Measurements from ENCODE around the gene AOPEP.

Gene AOPEP

DNA sequence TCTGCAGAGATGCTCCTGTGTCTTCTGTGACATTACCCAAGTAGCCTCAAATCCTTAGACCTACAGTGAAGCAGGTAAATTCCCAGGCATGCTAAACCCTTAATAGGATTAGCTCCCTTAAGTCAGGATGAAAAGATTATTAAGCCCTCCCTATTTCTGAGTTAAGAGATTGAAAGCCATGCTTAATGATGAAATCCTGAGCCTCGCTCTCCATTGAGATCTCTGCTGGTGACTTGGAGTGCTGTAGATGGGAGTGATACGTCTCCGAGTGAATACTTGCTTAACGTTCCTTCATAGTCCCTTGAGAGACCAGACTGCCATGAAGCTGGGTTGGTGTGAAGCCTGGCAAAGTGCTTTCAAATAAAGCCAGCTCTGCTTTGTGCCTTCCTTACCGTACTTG is 34.2 kb downstream of the AOPEP start:
- no peak for DNase-seq (ENCODE audit: low read depth)

DNA sequence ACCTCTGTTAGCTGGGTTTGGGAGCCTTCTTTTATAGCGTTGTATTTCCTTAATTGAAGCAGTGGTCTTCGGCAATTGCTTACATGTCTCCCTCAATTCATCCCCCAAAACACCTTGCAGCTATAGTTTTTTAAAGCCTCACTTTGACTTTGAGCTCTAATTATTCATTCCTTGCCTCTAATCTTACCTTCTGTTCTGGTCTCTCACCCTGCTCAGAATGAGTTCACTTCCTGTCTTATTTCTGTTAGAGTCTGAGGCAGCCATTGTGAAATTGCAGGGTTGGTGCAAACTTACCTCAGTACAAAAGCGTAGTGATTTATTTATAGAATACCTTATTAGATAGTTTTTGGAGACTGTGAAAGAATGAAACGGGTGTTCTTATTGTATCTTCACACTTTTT is 35.0 kb downstream of the AOPEP start:
- no peak for DNase-seq (ENCODE audit: low read depth)

DNA sequence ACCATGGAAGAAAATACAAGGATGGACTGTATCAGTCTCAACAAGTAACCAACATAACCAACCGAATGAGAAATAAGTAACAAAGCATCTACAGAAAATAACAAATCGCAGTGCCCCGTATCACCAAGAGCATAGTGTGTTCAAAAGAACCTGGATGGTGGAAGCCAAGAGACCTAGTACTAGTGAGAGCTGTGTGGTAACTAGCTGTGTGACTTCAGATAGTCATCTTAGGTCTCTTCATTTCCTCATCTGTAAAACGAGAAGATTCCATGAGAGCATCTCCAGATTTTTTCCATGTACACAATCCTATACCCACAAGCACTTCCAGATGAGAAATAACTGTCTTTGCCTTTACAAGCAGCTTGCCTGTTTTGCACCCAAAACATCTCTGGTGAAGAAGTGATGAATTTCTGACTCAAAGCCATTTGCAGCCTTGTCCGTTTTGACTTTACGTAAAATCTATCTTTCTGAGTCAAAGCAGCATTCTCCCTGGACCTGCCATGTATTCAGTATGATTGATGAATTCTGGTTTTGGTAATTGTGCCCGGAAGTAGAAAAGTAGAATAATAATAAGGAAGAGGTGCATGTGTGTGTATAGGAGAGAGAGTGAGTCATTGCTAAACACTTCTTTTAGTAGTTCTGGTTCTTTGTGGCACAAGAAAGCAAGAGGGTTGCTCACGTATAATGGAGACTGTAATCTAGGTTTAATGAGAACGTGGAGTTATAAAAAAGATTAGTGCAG is 41.0 kb downstream of the AOPEP start:
- no peak for DNase-seq (ENCODE audit: low read depth)

DNA sequence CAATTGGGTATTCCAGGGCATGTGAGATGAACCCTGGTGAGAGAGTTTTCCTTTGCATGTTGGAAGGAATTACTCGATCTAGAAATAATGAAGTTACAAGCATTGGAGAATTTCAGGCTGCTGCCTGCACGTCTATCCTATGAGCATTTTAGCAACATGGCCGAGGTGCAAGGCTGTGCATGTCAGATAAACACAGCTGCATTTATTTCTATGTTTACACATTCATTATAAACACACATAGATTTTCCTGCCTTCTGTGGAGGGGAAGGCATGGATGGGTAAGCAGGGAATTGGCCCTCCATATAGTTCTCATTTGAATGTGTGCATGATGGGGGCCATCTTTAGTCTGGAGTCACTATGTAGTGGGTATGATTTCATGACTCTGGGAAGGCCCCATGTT is 42.3 kb downstream of the AOPEP start:
- DNase-seq (ENCODE audit: low read depth): no peak

DNA sequence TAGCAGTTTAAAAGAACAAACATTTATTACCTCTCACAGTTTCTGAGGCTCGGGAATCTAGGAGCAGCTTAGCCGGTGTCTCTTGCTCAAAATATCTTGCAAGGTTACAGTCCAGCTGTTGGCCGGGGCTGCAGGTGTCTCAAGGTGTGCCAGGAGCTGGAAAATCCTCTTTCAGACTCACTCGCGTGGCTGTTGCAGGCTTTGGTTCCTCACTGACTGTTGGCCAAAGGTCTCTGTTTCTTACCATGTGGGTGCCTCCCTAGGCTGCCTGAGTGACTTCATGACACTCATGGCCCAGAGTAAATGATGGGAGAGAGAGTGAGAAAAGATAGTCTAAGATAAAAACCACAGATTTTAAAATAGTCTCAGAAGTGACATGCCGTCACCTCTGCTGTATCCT is 43.8 kb downstream of the AOPEP start:
- DNase-seq (ENCODE audit: low read depth): no peak

DNA sequence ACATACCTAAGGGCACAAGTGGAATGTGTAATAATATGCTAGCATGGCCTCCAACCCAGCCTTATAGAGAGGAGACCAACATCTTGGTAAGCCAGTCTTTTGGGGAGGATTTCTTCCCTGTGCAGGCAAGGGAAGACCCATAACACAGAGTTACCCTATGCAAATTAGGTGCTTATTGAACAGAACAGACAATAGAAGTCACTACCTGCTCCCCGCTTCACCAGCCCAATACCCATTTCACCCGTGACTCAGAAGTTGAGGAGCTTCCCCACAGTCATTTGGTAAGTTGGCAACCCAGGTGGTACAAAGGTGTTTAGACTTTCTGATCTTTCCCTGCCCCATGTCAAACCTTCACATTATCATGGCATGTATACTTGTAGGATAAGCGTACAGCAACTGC is 44.6 kb downstream of the AOPEP start:
- no peak for DNase-seq (ENCODE audit: low read depth)

DNA sequence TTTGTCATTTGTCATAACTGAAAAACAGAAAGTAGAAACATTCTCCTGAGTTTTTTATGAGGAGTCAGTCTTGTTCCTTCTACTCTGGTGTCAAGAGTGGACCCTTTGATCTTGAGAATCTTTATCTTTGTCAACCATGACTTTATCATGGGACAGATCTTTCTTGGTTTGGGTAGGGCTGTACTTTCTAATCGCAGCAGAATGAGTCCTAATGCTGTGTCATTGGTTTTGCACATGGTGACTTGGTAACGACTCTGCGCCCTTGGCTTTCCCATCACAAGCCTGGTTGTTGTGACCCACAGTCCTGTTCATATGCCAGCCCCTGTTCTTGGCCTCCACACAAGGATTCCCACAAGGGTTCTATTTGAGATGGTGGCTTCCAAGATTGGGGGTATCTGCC is 45.6 kb downstream of the AOPEP start:
- no peak for DNase-seq (ENCODE audit: low read depth)

DNA sequence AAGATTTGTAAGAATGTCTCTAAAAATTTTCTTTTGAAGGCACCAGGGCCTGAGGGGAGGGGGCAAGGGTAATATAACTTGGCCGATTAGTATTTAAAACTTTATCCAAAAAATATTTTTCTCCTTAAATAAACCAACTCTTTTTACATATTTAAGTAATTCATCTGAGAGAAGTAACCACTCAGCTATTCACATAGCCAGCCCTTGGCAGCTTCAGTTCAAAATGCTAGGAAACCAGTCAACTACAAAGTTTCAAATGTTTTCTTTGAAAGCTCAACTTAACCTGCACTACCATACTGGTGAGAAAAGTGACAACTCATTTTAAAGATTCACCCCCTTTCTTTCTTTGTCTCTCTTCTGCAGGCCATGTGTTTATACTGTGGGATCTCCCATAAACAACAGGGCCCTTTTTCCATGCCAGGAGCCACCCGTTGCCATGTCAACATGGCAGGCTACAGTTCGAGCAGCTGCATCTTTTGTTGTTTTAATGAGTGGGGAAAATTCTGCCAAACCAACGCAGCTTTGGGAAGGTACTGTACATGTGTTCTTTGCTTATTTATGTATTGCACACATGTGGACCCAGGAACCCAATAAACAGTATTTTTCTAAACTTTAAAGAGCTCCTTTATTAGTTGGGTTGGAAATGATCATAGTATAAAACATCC is 46.3 kb downstream of the AOPEP start:
- DNase-seq (ENCODE audit: low read depth): no peak

DNA sequence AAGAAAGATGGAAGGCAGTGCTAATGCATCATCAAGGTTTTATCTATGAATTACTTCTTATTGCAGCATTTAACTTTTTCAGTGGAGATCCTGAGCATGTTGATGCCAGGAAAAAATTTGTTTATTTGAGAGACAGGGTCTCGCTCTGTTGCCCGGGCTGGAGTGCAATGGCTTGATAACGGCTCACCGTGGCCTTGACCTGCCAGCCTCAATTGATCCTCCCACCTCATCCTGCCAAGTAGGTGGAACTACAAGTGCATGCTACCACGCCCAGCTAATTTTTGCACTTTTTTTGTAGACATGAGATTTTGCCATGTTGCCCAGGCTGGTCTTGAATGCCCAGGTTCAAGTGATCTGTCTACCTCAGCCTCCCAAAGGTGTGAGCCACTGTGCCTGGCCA is 47.2 kb downstream of the AOPEP start:
- no peak for DNase-seq (ENCODE audit: low read depth)

DNA sequence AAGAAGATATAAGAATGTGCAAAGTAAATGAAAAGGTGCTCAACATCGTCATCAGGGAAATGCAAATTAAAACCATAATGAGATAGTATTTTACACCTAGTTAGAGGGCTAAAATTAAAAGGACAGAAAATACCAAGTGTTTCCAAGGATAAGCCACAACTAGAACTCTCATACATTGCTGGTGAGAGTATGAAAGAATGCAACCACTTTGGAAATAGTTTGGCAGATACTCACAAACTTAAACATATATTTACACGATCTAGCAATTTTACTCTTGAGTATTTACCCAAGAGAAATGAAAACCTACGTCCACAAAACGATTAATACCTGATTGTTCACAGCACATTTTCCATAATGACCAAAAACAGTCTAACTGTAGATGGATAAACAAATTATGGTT is 51.5 kb downstream of the AOPEP start:
- no peak for DNase-seq (ENCODE audit: low read depth)

DNA sequence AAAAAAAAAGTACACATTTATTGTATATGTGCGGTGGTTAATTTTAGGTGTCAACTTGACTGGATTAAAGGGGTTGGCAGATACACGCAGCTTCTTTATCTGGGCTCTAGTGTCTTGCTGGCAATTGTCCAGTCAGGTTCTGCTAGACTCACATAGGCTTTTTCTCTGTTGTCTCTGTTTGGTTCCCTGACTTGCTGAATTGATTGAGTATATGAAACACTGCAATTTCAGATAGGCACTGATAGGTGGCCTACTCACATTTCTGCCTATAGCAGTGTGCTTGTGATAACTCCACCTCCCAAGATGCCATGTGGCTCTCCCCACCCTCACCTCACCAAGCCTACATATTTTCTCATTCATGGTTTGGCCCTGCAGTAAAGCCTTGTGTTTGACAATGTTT is 52.5 kb downstream of the AOPEP start:
- no peak for DNase-seq (ENCODE audit: low read depth)

DNA sequence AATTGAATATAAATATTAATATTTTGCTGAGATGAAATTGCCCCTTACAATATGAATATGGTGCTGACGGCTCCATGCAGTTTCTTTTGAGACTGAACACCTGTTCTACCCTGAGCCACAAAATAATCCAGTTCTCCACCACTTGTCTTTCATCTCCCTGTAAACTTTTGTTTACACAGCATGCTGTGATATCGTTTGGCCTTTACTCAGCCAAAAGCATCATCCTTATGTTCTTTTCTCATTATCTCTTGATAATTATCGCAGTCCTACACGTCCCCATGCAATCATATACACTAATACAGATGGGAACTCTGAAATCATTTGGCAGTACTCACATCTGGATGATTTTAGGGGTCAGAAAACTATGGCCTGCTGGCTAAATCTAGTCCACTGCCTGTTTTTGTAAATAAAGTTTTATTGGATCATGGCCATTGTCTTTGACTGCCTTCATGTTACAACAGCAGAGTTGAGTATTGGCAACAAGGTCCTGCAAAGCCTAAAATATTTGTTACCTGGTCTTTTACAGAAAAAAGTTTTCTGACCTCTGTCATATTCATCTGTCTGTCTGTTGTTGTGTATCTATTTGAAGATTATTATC is 53.3 kb downstream of the AOPEP start:
- DNase-seq (ENCODE audit: low read depth): no peak

DNA sequence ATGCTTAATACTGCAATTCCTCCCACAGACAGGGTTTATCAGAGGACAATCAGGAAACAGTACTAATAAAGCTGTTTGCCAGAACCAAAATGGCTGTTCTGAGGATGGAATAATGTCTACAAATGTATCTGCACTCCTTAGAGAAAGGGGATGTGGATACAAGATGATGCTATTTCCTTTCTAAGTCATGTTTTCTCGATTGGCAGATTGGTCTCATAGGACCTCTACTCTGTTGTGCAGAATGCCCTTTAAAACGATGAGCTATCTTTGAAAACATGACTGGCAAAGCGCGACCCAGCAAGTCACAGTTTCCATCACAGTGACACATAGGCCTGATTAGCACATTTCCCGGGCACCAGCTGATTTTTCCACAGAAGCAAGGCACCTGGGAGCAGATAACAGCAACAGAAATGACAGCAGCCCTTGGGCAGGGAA is 54.0 kb downstream of the AOPEP start:
- peak; percentile 5 for DNase-seq (ENCODE audit: low read depth)

DNA sequence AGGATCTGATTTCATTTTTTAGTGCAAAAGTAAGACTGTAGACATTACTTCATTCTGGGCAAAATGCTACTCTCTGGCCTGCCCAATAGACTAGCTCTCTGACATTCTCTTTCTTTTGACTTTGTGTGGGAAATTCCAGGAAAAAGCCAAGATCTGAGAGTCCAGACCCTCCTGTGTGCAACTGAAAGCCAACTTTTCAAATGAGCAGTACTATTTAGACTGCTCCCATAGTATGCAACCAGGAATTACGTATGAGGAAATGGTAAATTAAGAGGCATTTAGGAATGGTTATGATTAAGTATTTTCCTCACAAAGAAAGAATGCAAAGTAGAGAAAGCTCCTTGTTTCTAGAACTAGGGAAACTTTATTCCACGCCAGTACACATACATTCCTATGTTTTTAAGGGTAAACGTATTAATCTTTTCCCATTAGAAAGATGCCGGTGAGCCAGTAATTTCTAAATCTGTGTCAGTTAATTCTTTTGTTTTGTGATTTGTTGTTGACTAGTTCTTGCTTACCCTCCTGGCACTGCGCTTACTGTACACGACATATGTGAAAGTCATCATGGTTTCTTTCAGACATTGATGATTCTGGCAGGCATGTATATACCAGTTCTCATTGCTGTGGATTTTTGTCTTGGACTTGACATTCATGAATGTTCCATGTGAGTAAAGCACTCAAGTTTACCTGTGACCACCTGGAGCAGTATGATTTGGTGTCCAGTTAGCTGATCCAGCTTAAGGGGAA is 56.0 kb downstream of the AOPEP start:
- DNase-seq (ENCODE audit: low read depth): no peak

DNA sequence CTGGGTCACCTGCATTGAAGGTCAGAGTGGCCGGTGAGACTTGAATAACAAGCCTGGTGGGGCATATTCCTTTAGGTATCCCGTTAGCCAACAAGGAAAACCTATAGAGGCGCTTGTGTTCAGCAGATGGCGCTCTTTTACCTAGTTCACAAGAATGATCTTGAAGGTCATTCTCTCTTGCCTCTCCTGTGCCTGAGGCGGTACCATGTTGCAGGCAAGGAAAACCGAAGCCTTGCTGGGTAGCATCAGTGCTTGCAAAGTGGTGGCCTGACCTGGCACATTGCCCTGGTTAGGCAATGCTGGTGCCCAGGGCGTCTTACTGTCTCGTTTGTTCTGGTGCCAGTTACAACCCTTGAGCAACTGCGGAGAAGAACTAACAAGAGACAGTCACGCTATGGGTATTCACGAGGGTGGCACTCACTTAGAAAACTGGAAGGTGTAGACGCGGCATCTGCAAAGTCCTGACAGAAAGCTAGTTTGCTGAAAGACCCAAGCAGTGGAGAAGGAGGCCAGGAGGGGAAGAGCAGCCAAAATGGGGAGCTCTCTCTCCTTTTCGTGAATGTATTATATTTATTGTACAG is 56.7 kb downstream of the AOPEP start:
- peak; percentile 24 for DNase-seq (ENCODE audit: low read depth)

DNA sequence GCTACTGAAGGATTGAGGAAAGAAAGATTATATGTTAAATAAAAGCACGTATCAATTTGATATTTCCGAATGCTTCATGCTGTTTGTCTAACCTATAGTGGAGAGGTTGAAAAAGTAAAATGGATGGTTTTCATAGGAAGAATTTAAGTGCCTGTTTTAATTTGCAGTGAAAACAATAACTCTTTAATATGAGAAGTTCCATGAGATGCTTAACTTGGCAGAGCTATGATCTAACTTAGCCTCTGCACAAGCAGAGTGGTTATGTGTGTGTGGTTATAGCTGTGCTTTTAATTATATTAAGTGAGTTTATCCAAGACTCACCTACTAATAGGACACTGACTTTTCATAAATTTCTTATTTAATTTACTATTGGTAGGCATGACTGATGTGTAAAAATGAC is 57.4 kb downstream of the AOPEP start:
- no peak for DNase-seq (ENCODE audit: low read depth)

DNA sequence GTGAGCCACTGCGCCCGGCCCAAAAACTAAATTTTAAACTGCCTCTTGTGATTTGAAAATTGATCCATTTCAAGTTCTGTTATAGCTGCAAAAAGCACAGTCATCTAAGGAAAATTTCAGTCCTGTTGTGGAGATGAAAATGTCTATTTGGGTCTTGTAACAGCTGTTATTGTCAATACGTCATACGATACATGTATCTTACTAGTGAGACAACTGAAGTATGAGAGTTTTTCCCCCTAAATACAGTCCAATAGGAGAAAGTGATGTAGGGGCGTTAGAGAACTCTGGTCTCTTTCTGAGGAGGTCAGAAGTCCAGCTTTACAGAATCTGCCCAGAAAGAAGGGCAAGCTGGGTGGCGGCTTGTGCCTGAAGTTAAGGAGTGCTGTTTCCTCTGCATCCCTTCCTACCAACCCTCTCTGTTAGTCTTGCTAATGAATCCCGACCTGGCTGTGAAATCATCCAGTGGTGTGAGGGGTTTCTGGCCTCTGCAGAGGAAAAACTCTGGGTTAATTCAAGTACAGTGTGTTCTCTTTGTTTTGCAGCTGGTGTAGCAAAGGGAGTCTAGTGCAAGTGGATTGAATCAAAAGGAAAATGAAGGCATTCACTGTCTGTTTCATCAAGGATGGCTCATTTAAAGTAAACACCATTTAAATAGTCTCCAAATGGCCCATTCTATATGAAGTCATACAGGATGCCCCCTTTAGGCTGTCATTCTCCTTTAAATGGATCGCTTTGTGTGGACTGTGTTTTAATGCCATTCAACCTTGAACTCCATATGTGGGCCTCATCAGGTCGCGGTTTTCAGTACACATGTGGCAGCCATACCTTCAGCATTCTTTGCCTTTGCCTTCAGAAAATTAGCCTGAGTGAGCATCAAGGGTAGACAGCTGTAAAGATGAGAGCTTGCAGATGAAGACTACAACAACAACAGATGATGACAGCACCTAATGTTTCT is 59.0 kb downstream of the AOPEP start:
- DNase-seq (ENCODE audit: low read depth): no peak

DNA sequence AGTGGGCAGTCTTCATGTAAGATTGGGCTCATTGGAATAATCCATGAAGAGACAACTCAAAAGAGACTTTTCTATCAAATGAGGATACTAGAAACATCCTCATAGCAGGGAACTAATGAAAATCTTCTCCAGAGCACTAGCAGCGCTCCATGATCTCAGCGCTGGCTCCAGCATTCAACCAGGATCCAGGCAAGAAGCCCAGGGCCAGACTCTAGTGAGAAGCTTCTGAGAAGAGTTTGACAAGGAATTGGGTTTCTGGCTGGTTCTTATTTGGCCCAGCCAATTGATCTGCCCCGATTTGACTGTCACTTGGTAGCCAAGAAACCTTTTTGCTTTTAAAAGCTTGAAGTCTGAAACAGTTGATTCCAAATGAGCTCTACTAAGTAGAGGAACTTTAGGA is 60.1 kb downstream of the AOPEP start:
- DNase-seq (ENCODE audit: low read depth): no peak

DNA sequence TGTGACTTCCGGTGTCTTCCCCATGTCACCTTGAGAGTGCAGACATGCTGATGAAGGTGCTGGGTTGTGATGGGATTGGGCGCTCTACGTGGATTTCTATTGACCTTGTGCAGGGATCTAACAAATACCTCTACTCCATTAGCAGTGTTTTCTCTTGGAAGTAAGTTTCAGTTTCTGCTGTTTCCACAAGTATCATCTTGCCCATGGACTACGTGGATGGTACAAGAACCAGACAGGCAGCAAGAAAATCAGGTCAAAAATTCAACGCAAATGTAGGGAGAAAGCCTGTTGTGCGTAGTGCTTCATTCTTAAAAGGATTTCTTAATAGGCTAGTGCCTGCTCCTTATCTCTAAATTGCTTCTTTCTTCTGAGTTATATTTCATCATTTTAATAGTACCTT is 60.8 kb downstream of the AOPEP start:
- DNase-seq (ENCODE audit: low read depth): no peak

DNA sequence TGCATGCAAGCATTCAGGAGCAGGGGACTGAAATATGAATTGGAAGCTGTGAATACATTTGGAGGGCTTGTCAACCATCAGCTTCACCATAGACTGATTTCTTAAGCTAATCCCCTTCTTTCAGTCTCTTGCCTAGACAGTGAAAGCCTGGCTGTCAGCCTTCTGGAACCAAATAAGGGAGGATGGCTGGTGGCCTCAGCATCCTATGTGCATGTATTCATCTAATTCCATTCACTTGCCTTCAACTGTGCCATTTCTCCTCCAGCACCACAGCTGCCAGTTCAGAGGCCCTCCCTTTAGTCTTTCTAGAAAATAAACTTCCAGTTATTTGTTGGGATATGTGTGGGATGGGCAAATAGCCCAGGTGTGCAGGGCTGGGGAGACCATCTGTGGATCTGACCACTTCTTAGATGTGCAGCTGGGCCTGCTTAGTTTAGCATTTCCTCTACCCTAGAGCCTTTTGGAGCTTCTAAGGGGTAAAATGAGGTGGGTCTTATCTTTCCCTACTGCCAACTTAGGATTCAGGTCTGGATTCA is 62.1 kb downstream of the AOPEP start:
- DNase-seq (ENCODE audit: low read depth): no peak

DNA sequence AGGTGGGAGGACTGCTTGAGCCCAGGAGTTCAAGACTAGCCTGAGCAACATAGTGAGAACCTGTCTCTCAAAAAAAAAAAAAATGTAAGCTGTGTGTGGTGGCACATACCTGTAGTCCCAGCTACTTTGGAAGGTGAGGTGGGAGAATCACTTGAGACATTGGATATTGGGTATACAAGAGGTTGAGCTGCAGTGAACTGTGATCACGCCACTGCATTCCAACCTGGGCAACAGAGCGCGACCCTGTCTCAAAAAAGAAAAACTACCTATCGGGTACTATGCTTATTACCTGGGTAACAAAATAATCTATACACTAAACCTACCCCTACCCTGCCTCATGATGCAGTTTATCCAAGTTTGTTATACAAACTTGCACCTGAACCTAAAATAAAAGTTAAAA is 64.9 kb downstream of the AOPEP start:
- no peak for DNase-seq (ENCODE audit: low read depth)

All from activated T-cell treated with anti-CD3 and anti-CD28 coated beads for 24 hours (primary cell).